DOHH2 (cell line): Measurements from ENCODE around the gene MSI1.

ENCODE experiments used
- H3F3A ChIP-seq: fragments of 200-600 bp; sonication (generic), shearing (Covaris generic); 2 replicates; pipeline ENCODE4 v1.6.0; 2016; ENCODE audit warnings: antibody characterized with exemption, mild to moderate bottlenecking; ENCODE audit not compliant: control insufficient read depth, insufficient read depth
- H3K27ac ChIP-seq: fragments of 200-600 bp; sonication (generic); 2 replicates; pipeline ENCODE4 v1.5.1; 2014; ENCODE audit warnings: low read depth, mild to moderate bottlenecking, low read length, moderate library complexity
- H3K27me3 ChIP-seq: fragments of 200-600 bp; sonication (generic); 2 replicates; pipeline ENCODE4 v1.6.1; 2014; ENCODE audit warnings: mild to moderate bottlenecking, low read length, mixed read lengths; ENCODE audit not compliant: control insufficient read depth
- H3K36me3 ChIP-seq: fragments of 200-600 bp; sonication (generic); 2 replicates; pipeline ENCODE4 v1.6.1; 2014; ENCODE audit warnings: mild to moderate bottlenecking, low read length, moderate library complexity, mixed read lengths; ENCODE audit not compliant: control insufficient read depth
- H3K4me1 ChIP-seq: fragments of 200-600 bp; sonication (generic); 2 replicates; pipeline ENCODE4 v1.6.1; 2014; ENCODE audit warnings: mild to moderate bottlenecking, low read length, mixed read lengths; ENCODE audit not compliant: control insufficient read depth
- H3K4me2 ChIP-seq: fragments of 200-600 bp; sonication (generic); 2 replicates; pipeline ENCODE4 v1.6.0; 2014; ENCODE audit warnings: mild to moderate bottlenecking, low read length, moderate library complexity
- H3K4me3 ChIP-seq: fragments of 200-600 bp; sonication (generic); 2 replicates; pipeline ENCODE4 v1.5.1; 2014; ENCODE audit warnings: mild to moderate bottlenecking, low read length, mixed read lengths
- H3K79me2 ChIP-seq: fragments of 200-600 bp; sonication (generic); 2 replicates; pipeline ENCODE4 v1.6.1; 2014; ENCODE audit warnings: mild to moderate bottlenecking, low read length, mixed read lengths; ENCODE audit not compliant: control insufficient read depth
- H3K9me2 ChIP-seq: fragments of 200-600 bp; sonication (generic); replicated peaks from 2 replicates; pipeline ENCODE4 v1.6.1; 2014; ENCODE audit warnings: mild to moderate bottlenecking, low read length, mixed read lengths; ENCODE audit not compliant: control insufficient read depth
- H3K9me3 ChIP-seq: fragments of 200-600 bp; sonication (generic); 2 replicates; pipeline ENCODE4 v1.6.1; 2014; ENCODE audit warnings: antibody characterized with exemption, low read length, mixed read lengths; ENCODE audit not compliant: control insufficient read depth, insufficient read depth
- H4K20me1 ChIP-seq: fragments of 200-600 bp; sonication (generic); 2 replicates; pipeline ENCODE4 v1.6.0; 2014; ENCODE audit warnings: low read depth, mild to moderate bottlenecking, antibody characterized with exemption, low read length, moderate library complexity; ENCODE audit not compliant: control insufficient read depth, insufficient read depth
- EZH2phosphoT487 ChIP-seq: fragments of 200-600 bp; sonication (generic); IDR thresholded peaks from 2 replicates; pipeline ENCODE4 v1.6.1; 2017; ENCODE audit warnings: borderline replicate concordance, mild to moderate bottlenecking, antibody characterized with exemption, low read length, moderate library complexity, mixed read lengths
- TF ChIP-seq, protein P1 (sequence below): fragments of 200-600 bp; sonication (generic); IDR thresholded peaks from one replicate; pipeline ENCODE4 v1.5.1; 2014; ENCODE audit warnings: antibody characterized with exemption, mild to moderate bottlenecking, low read depth, low read length; ENCODE audit not compliant: poor library complexity, severe bottlenecking

The MSI1 gene

GRCh38 chr12:120413901-120414695 is 45.1 kb upstream of the MSI1 start:
- no peak for TF ChIP-seq EZH2phosphoT487
- TF ChIP-seq, protein P1, sequence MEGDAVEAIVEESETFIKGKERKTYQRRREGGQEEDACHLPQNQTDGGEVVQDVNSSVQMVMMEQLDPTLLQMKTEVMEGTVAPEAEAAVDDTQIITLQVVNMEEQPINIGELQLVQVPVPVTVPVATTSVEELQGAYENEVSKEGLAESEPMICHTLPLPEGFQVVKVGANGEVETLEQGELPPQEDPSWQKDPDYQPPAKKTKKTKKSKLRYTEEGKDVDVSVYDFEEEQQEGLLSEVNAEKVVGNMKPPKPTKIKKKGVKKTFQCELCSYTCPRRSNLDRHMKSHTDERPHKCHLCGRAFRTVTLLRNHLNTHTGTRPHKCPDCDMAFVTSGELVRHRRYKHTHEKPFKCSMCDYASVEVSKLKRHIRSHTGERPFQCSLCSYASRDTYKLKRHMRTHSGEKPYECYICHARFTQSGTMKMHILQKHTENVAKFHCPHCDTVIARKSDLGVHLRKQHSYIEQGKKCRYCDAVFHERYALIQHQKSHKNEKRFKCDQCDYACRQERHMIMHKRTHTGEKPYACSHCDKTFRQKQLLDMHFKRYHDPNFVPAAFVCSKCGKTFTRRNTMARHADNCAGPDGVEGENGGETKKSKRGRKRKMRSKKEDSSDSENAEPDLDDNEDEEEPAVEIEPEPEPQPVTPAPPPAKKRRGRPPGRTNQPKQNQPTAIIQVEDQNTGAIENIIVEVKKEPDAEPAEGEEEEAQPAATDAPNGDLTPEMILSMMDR, result no peak
- Histone ChIP-seq H3K4me1 (no peaks in the 10 kb centered on the region), H3K27ac (no peak overlapping the region), H3K79me2 (no peaks in the 10 kb centered on the region), H3K27me3 (0 out of 2 replicates have a peak, but pooled peaks cover 3% of the 10 kb centered on the region), H3K4me3 (no peak overlapping the region), H3K9me2 (no peaks in the 10 kb centered on the region), H4K20me1 (no peaks in the 10 kb centered on the region), H3F3A (no peaks in the 10 kb centered on the region; the same call in 1 of the 2 replicates), H3K9me3 (no peaks in the 10 kb centered on the region), H3K4me2 (no peak overlapping the region), H3K36me3 (no peaks in the 10 kb centered on the region)

DNA sequence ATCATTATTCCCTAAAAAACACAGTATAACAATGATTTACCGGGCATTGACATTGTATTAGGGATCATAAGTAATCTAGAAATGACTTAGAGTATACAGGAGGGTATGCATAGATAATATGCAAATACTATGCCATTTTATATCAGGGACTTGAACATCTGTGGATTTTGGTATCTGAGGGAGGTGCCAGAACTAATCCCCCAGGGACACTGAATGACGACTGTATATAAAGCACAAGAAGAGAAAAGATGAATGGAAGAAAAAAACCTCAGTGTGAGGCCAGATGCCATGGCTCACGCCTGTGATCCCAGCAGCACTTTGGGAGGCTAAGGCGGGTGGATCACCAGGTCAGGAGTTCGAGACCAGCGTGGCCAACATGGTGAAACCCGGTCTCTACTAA is 43.5 kb upstream of the MSI1 start:
- H3K27ac ChIP-seq, result no peak overlapping the region
- no peaks in the 10 kb centered on the region for H3K79me2 ChIP-seq
- TF ChIP-seq EZH2phosphoT487, result no peak
- TF ChIP-seq, protein P1, result no peak
- no peaks in the 10 kb centered on the region; the same call in 1 of the 2 replicates for H3F3A ChIP-seq
- H3K4me3 ChIP-seq, result no peak overlapping the region
- H3K4me1 ChIP-seq, result no peaks in the 10 kb centered on the region
- H3K9me2 ChIP-seq, result no peaks in the 10 kb centered on the region
- H4K20me1 ChIP-seq, result no peaks in the 10 kb centered on the region
- H3K9me3 ChIP-seq, result no peaks in the 10 kb centered on the region
- 0 out of 2 replicates have a peak, but pooled peaks cover 3% of the 10 kb centered on the region for H3K27me3 ChIP-seq
- H3K4me2 ChIP-seq, result no peak overlapping the region
- H3K36me3 ChIP-seq, result no peaks in the 10 kb centered on the region

GRCh38 chr12:120408771-120409170 is 39.8 kb upstream of the MSI1 start:
- Histone ChIP-seq H3K36me3 (no peaks in the 10 kb centered on the region), H3K27me3 (0 out of 2 replicates have a peak, but pooled peaks cover 3% of the 10 kb centered on the region), H4K20me1 (no peaks in the 10 kb centered on the region), H3K79me2 (no peaks in the 10 kb centered on the region), H3K9me2 (no peaks in the 10 kb centered on the region), H3K9me3 (no peaks in the 10 kb centered on the region), H3K27ac (no peak overlapping the region), H3F3A (no peaks in the 10 kb centered on the region; the same call in 1 of the 2 replicates), H3K4me3 (no peak overlapping the region), H3K4me1 (no peaks in the 10 kb centered on the region), H3K4me2 (no peak overlapping the region)
- TF ChIP-seq, protein P1, result no peak
- TF ChIP-seq EZH2phosphoT487, result no peak
